Type B pancreatic cell (in vitro differentiated cells): ENCODE results near the gene GPC5. TPM values are rescaled to one million over a fixed set of nuclear protein-coding genes. Genes with fewer than 3 reads are reported as not detected.

ENCODE experiments used
- DNase-seq: peaks from one replicate; pipeline ENCODE4 v3.0.0; 2021; ENCODE audit warnings: mixed read lengths; ENCODE audit not compliant: unreplicated experiment; ENCODE audit errors: extremely low spot score
- H3K27ac Mint-ChIP-seq: 2 replicates; pipeline ENCODE4 v1.8.0; 2021; ENCODE audit warnings: mild to moderate bottlenecking, mixed read lengths
- H3K27me3 Mint-ChIP-seq: 2 replicates; pipeline ENCODE4 v1.8.0; 2021; ENCODE audit warnings: mixed read lengths
- H3K36me3 Mint-ChIP-seq: 2 replicates; pipeline ENCODE4 v1.8.0; 2021; ENCODE audit warnings: mixed read lengths
- H3K4me1 Mint-ChIP-seq: one replicate; pipeline ENCODE4 v1.8.0; 2021; ENCODE audit warnings: mixed read lengths; ENCODE audit not compliant: unreplicated experiment
- H3K4me3 Mint-ChIP-seq: 2 replicates; pipeline ENCODE4 v1.8.0; 2021; ENCODE audit warnings: mild to moderate bottlenecking, mixed read lengths
- H3K9me3 Mint-ChIP-seq: 2 replicates; pipeline ENCODE4 v1.8.0; 2021; ENCODE audit warnings: mixed read lengths
- total RNA-seq: library from RNA; stranded (reverse); gene quantifications from 2 replicates; pipeline ENCODE4 v1.2.1, GENCODE V29; 2021; ENCODE audit warnings: low replicate concordance
- TF ChIP-seq, protein P1 (sequence below): fragments of 200-600 bp; sonication (generic); conservative IDR thresholded peaks from 2 replicates; pipeline ENCODE4 v1.5.0; 2021; ENCODE audit warnings: antibody characterized with exemption, mild to moderate bottlenecking

GPC5 gene
- total RNA-seq, 1 donor from 2014 or later = 2.8 TPM

DNA sequence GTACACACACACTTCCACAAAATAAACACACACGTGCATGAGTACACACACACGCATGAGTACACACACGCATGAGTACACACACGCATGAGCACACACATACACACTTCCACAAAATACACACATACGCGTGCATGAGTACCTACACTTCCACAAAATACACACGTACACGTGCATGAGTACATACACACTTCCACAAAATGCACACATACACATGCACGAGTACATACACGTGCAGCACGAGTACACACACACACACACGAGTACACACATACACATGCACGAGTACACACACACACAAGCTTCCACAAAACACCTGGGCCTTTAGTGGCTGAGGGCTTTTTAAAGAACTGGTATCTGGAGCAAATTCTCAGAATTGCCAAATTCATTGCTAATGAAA, 619.3 kb downstream of the GPC5 start:
- H3K4me1 Mint-ChIP-seq = no peaks in the 10 kb centered on the region
- H3K27me3 Mint-ChIP-seq = peaks cover 5% of the 10 kb centered on the region
- TF ChIP-seq, protein P1, sequence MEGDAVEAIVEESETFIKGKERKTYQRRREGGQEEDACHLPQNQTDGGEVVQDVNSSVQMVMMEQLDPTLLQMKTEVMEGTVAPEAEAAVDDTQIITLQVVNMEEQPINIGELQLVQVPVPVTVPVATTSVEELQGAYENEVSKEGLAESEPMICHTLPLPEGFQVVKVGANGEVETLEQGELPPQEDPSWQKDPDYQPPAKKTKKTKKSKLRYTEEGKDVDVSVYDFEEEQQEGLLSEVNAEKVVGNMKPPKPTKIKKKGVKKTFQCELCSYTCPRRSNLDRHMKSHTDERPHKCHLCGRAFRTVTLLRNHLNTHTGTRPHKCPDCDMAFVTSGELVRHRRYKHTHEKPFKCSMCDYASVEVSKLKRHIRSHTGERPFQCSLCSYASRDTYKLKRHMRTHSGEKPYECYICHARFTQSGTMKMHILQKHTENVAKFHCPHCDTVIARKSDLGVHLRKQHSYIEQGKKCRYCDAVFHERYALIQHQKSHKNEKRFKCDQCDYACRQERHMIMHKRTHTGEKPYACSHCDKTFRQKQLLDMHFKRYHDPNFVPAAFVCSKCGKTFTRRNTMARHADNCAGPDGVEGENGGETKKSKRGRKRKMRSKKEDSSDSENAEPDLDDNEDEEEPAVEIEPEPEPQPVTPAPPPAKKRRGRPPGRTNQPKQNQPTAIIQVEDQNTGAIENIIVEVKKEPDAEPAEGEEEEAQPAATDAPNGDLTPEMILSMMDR = no peak
- no peak overlapping the region for H3K4me3 Mint-ChIP-seq
- no peaks in the 10 kb centered on the region for H3K9me3 Mint-ChIP-seq
- H3K27ac Mint-ChIP-seq = no peak overlapping the region
- no peak for DNase-seq
- no peaks in the 10 kb centered on the region for H3K36me3 Mint-ChIP-seq

- no peak for DNase-seq
- no peak overlapping the region for H3K4me3 Mint-ChIP-seq
- peaks cover 9% of the 10 kb centered on the region for H3K9me3 Mint-ChIP-seq
- TF ChIP-seq, protein P1 = no peak
- H3K27me3 Mint-ChIP-seq = peaks cover 3% of the 10 kb centered on the region
- no peaks in the 10 kb centered on the region for H3K36me3 Mint-ChIP-seq
- H3K27ac Mint-ChIP-seq = no peak overlapping the region
- no peaks in the 10 kb centered on the region for H3K4me1 Mint-ChIP-seq
These were observed 630.3 kb downstream of the GPC5 start for GRCh38 chr13:92028695-92029094.

GRCh38 chr13:92029641-92030040, 631.2 kb downstream of the GPC5 start:
- no peak for DNase-seq
- Mint-ChIP-seq H3K4me1 (no peaks in the 10 kb centered on the region), H3K27ac (no peak overlapping the region), H3K27me3 (no peaks in the 10 kb centered on the region), H3K9me3 (peaks cover 5% of the 10 kb centered on the region), H3K36me3 (no peaks in the 10 kb centered on the region), H3K4me3 (no peak overlapping the region)
- TF ChIP-seq, protein P1 = no peak

DNA sequence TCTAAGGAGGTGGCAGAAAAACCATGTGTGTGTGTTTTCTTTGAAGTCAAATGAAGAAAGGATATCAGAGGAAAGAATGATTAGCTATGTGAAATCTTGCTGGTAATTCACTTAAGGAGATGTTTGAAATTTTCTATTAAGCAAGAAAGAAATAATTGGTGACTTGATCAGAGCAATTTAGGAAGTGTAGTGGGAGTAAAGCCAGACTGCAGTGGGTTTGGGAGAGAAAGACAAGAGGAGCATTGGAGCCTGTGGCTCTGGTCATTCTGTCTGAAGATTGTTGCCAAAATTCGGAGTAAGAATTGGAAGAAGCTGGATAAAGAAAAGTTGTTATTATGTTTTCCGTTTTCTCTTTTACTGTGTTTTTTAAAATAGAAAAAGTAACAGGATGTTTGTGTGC, 640.5 kb downstream of the GPC5 start:
- no peak overlapping the region for H3K4me3 Mint-ChIP-seq
- TF ChIP-seq, protein P1 = no peak

DNA sequence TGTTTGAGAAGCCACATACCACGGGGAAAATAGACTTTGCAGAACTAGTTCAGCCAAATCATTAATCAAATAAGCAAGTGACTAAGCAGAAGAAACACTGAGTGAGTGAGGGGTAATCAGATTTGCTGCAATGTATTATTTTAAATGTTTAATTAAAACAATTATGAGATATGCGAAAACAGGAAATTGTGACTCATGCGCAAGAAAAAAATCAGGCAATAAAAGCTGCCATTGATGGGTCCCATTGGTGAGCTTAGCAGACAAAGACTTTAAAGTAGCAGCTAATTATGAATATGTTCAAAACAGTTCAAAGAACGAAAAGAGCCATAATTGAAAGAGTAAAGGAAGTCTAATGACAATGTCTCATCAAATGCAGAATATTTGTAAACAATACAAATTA, 644.1 kb downstream of the GPC5 start:
- no peaks in the 10 kb centered on the region for H3K36me3 Mint-ChIP-seq
- H3K4me3 Mint-ChIP-seq = no peak overlapping the region
- TF ChIP-seq, protein P1 = no peak
- H3K27ac Mint-ChIP-seq = no peak overlapping the region
- DNase-seq = no peak
- H3K4me1 Mint-ChIP-seq = no peaks in the 10 kb centered on the region
- no peaks in the 10 kb centered on the region for H3K27me3 Mint-ChIP-seq
- H3K9me3 Mint-ChIP-seq = no peaks in the 10 kb centered on the region

More for the DNA sequence above, 640.5 kb downstream of the GPC5 start:
- no peaks in the 10 kb centered on the region for H3K9me3 Mint-ChIP-seq
- no peaks in the 10 kb centered on the region for H3K27me3 Mint-ChIP-seq
- H3K36me3 Mint-ChIP-seq = no peaks in the 10 kb centered on the region
- no peak overlapping the region for H3K27ac Mint-ChIP-seq
- no peaks in the 10 kb centered on the region for H3K4me1 Mint-ChIP-seq
- no peak for DNase-seq

GRCh38 chr13:92044351-92044750, 645.9 kb downstream of the GPC5 start:
- no peak for DNase-seq
- no peaks in the 10 kb centered on the region for H3K27me3 Mint-ChIP-seq
- TF ChIP-seq, protein P1 = no peak
- no peak overlapping the region for H3K4me3 Mint-ChIP-seq
- no peaks in the 10 kb centered on the region for H3K4me1 Mint-ChIP-seq
- no peaks in the 10 kb centered on the region for H3K36me3 Mint-ChIP-seq
- H3K27ac Mint-ChIP-seq = no peak overlapping the region
- H3K9me3 Mint-ChIP-seq = no peaks in the 10 kb centered on the region
